Body of pancreas (tissue), 4 donors: ENCODE results near the gene RASD1. TPM values are rescaled to one million over a fixed set of nuclear protein-coding genes. Genes with fewer than 3 reads are reported as not detected.

Experiments
- ATAC-seq: fragments of 150-250 bp; one replicate; pipeline ENCODE4 v1.9.1; 2016
- DNase-seq, 4 donors: peaks; one replicate each; pipeline ENCODE4 v3.0.0-alpha.2; 2019
- H3K27ac ChIP-seq, 4 donors: fragments of 200-600 bp; sonication (generic); 1 replicate in 3 of 4; 2 replicates in 1 of 4; pipeline versions ENCODE4 v1.5.1 to v1.6.1; 2016 to 2019; ENCODE audit warnings: mild to moderate bottlenecking in 1 of 4, mixed read lengths in 1 of 4, moderate library complexity in 1 of 4
- H3K27me3 ChIP-seq, 2 donors: fragments of 200-600 bp; sonication (generic); one replicate each; pipeline ENCODE4 v1.6.0; 2016; ENCODE audit warnings: mild to moderate bottlenecking in 1 of 2
- H3K36me3 ChIP-seq, 2 donors: fragments of 200-600 bp; sonication (generic); replicated peaks in 1 of 2; 2 replicates each; pipeline ENCODE4 v1.5.1; 2016; ENCODE audit warnings: low read depth in 2 of 2; ENCODE audit not compliant: insufficient read depth in 1 of 2
- H3K4me1 ChIP-seq: fragments of 200-600 bp; sonication (generic); one replicate; pipeline ENCODE4 v1.6.0; 2016
- H3K4me3 ChIP-seq, 2 donors: fragments of 200-600 bp; sonication (generic); 1 replicate in 1 of 2; 2 replicates in 1 of 2; pipeline ENCODE4 v1.5.1; 2016 to 2019
- H3K9me3 ChIP-seq, 3 donors: fragments of 200-600 bp; sonication (generic); 1 replicate in 2 of 3; 2 replicates in 1 of 3; pipeline ENCODE4 v1.5.1; 2016
- CTCF ChIP-seq, 7 experiments: fragments of 450-650 bp in 4 of 7; fragments of 200-600 bp in 3 of 7; sonication (generic) in 3 of 7; IDR thresholded peaks; one replicate each; pipeline ENCODE4 v1.5.1; 2016 to 2019; ENCODE audit warnings: antibody characterized with exemption in 7 of 7
- POLR2A ChIP-seq, 3 donors: fragments of 450-650 bp; IDR thresholded peaks; one replicate each; pipeline ENCODE4 v1.6.1; 2016; ENCODE audit warnings: antibody characterized with exemption in 3 of 3, mild to moderate bottlenecking in 2 of 3
- WGBS, 2 donors: methylation state at CpG; one replicate each; pipeline ENCODE4 v1.1.5; 2017; 5-methylcytosine and 5-hydroxymethylcytosine counted together
- intact Hi-C: fragments of 100-400 bp; cut with DNase I; formaldehyde crosslinking; loops from one replicate; pipeline ENCODE4 v1.15.1; 2023
- total RNA-seq, 2 donors: library from RNA; depleted of rRNA; stranded (reverse); fragments of >200 nt; gene quantifications; one replicate each; pipeline ENCODE4 v1.1.0, GENCODE V29; 2016

RASD1 gene
- total RNA-seq, 2 donors from 2014 or later = 17.6 to 58.0 TPM

GRCh38 chr17:17525311-17525710 is 29.1 kb upstream of the RASD1 start:
- Histone ChIP-seq H3K4me1 (peaks cover 33% of the 10 kb centered on the region), H3K27ac (no peak overlapping the region), H3K4me3 (no peak overlapping the region), H3K27me3 (no peaks in the 10 kb centered on the region), H3K36me3 (no peaks in the 10 kb centered on the region), H3K9me3 (no peaks in the 10 kb centered on the region)
- intact Hi-C loops = no loop called here
- no peak for TF ChIP-seq CTCF (IDR thresholded peaks at IDR 0.05)
- no peak for TF ChIP-seq POLR2A (IDR thresholded peaks at IDR 0.05)
- DNase-seq (peak in 1 of 4 donors; percentile 12), ATAC-seq (no peak)
- 77 to 90% methylated on average over 9 to 15 of the region's 15 CpGs for WGBS, 2 donors

- Histone ChIP-seq H3K36me3 (no peaks in the 10 kb centered on the region), H3K27me3 (no peaks in the 10 kb centered on the region), H3K4me3 (no peak overlapping the region), H3K27ac (peak overlapping the region; percentile 44 to 78 (median 71)), H3K4me1 (peaks cover 23% of the 10 kb centered on the region), H3K9me3 (no peaks in the 10 kb centered on the region)
- 66 to 71% methylated on average over 17 to 19 of the region's 19 CpGs for WGBS, 2 donors
- intact Hi-C loops = no loop called here
- DNase-seq (no peak), ATAC-seq (no peak)
- TF ChIP-seq CTCF (IDR thresholded peaks at IDR 0.05) (no peak), POLR2A (IDR thresholded peaks at IDR 0.05) (no peak)
Observed at GRCh38 chr17:17523731-17524490, 27.7 kb upstream of the RASD1 start.

GRCh38 chr17:17523001-17523730 is 27.0 kb upstream of the RASD1 start:
- H3K36me3 ChIP-seq = no peaks in the 10 kb centered on the region
- 24 to 35% methylated on average over 9 to 14 of the region's 14 CpGs for WGBS, 2 donors
- intact Hi-C loops = no loop called here
- peak; percentile 68 to 89 (median 88) for DNase-seq
- no peak overlapping the region for H3K4me3 ChIP-seq
- H3K9me3 ChIP-seq = no peaks in the 10 kb centered on the region
- ATAC-seq = peak; percentile 84
- peaks cover 18% of the 10 kb centered on the region for H3K4me1 ChIP-seq
- peak overlapping the region; percentile 44 to 78 (median 71) for H3K27ac ChIP-seq
- no peak for TF ChIP-seq POLR2A (IDR thresholded peaks at IDR 0.05)
- peak in 3 of 7 experiments; percentile 10 to 35 (median 15) for TF ChIP-seq CTCF (IDR thresholded peaks at IDR 0.05)
- no peaks in the 10 kb centered on the region for H3K27me3 ChIP-seq

GRCh38 chr17:17520599-17521232 is 24.5 kb upstream of the RASD1 start:
- Histone ChIP-seq H3K36me3 (no peaks in the 10 kb centered on the region), H3K9me3 (no peaks in the 10 kb centered on the region), H3K4me3 (no peak overlapping the region), H3K27ac (no peak overlapping the region), H3K27me3 (no peaks in the 10 kb centered on the region), H3K4me1 (peaks cover 18% of the 10 kb centered on the region)
- intact Hi-C loops = no loop called here
- TF ChIP-seq CTCF (IDR thresholded peaks at IDR 0.05) (no peak), POLR2A (IDR thresholded peaks at IDR 0.05) (no peak)
- 86 to 89% methylated on average over 14 to 22 of the region's 22 CpGs for WGBS, 2 donors
- ATAC-seq (no peak), DNase-seq (no peak)
